GM21717 (cell line): ENCODE measurements around the gene SCARF1.

Source experiments
- ATAC-seq: cut with Tn5 transposase; IDR thresholded peaks from one replicate; pipeline ENCODE4 v1.9.1; 2021; ENCODE audit warnings: mild to moderate bottlenecking, moderate library complexity; ENCODE audit not compliant: unreplicated experiment

SCARF1 gene

DNA sequence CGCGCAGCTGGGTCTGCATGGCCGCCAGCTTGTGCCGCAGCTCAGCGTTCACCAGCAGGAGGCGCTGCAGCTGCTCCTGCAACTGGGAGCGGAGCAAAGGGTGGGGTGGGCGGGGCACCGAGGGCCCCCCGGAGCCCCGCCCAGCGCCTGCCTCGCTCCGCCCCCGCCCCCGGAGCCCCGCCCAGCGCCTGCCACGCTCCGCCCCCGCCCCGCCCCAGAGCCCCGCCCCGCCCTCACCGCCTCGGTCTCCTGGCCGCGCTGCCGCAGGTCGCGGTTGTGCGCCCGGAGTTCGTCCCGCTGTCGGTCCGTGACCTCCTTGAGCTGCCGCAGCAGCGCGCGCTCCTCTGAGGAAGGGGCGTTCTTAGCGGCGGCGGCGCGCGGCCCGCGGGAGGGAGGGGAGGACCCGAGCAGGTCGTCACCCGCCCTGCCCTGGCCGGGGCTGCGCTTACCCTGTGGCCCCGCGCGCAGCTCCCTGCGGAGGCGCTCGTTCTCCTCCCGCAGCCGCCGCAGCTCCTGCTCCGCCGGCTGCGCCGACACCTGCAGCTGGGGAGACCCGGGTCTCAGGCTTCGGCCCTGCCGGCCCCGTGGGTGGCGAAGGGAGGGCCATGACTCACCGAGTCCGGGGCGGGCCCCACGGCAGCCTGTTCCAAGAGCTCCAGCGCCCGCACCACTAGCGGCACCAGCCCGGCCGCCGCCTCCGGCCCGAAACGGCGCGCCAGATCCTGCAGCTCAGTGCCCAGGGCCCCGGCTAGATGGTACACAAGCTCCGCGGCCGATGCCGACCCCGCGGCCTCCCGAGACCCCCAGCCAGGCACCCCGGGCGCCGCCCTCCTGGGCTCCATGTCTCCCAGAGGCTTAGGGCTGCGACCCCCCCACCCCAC is 3.7 kb upstream of the SCARF1 start:
- peak; percentile 48 for ATAC-seq

DNA sequence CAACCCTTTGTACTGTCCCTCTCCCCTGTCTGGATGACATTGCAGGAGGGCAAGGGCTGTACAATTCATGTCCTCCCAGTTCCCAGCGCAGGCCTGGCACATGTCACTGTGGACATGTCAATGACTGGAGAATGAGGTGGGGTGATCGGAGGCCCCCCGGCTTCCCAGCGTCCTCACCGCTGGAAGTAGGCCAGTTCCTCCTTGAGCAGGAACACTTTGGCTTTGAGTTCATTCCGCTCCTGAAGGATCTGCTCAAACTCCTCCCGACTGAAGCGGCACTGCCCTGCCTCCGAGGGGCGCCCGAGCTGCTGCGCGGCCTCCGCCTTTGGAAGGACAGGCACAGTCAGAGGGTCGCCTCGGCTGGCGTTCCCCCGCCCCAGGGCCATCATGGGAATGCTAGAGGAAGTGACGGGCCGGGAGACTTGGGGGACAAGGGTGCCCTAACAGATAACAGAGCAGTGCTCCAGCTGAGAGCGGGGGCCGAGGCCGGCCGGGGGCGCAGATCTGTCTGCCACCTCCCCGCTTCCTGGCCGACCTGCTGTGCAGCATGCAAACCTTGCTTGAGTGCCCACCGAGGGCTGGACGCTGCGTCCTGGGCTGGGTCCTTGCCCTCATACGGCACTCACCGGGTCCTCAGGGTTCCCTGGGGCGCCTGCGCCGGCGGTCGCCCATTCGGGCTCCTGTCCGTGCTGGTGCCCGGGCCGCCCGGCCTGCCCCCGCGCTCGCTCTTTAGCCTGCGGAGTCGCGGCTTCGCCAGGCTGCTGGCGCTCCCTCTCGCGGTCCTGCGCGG is 2.8 kb upstream of the SCARF1 start:
- no peak for ATAC-seq

DNA sequence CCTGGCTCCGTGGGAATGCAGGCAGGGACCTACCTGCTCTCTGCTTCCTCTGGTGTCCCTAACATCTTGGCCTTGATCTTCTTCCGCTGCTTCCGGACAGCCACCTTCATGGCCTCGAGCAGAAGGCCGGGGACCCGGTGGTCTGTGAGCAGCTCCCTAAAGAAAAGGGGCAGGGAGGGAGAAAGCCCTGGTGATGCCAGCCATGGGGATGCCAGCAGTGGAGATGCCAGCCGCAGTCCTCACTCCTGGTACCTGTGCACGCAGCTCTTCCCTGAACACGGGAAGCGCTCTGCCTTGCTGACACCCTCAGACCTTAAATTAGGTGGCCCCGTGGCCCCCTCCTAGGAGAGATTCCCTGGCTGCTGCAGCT is 2.3 kb upstream of the SCARF1 start:
- no peak for ATAC-seq

DNA sequence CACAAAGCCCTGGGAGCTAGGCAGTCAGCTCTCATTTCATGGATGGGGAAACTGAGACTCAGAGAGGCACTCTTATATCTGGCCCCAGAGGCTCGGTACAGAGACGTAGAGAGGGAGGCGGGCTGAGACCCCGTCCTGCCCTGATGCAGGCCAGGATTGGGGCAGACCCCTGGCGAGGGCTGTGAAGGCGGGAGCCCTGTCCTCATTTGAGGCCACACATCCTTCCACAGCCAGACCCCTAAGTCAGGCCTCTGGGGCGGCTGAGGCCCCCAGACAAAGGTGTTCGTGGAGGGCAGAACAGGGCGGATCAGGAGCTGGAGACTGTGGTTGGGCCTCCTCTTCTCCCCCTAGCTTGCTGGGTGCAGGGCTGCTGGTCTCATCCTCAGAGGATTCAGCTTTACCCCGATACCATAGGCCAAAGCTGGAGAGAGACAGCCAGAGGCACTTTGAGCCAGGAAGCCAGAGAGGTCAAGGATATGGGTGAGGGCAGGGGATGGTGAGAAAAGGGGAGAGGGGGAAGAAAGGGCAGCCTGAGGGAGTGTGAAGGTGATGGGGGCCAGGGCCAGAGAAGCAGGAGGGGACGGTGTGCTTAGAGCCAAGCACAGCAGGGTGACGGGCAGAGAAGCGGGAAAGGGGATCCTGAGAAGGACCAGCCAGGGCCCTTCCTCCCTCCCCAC is 805 bp upstream of the SCARF1 start:
- no peak for ATAC-seq

DNA sequence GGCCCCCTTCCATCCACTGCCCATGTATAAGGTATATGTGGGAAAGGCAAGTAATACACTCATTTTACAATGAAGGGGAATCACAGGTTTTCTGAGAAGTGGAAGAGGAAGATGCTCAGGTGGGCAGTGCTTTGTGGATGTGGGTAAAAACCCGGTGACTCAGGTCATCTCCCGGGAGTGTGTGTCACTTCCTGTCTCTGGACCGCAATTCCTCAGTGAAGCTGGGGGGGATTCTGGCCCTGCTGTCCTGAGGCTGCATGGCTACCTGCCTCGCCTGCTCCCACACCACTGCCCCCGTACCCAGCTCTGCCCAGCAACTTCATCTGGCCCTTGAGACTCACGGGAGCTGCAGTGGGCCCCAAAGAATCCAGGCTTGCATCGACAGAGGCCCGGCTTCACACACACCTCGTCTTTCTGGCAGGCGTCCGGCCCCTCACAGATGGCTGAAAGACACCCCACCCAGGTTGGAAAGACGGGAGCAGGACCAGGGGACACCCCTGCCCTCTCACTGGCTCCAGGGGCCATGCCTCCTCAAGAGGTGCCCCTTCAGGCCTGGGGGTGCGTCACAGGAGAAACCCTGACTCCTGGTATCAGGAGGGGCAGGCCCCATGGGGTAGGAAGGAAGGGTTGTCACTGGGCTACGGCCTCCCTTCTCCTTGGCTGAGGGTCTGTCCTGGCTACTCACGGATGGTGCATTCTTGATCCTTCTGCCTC is 882 bp downstream of the SCARF1 start:
- no peak for ATAC-seq

DNA sequence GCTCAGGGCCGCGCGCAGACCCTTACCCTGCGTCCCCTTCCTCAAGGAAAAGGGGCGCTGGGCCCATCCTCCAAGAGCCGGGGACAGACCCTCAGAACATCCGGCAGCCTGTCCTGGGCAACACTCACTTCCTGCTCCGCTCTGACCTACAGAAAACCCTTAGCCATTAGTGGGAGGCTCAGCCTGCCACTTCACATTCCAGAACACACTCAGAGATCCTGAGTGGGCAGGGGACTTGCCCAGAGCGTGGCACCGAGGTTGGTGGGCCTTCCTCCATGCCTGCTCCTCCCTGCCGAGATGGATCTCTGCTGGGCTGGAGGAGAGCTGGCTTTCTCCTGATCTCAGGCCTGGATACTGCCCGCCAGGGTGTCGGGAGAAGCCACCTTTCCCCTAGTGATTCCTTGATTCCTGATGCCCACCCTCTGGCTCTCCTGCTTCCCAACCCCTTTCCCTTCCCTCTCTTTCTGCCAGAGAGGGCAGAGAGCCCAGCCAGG is 1.5 kb downstream of the SCARF1 start:
- ATAC-seq = no peak

DNA sequence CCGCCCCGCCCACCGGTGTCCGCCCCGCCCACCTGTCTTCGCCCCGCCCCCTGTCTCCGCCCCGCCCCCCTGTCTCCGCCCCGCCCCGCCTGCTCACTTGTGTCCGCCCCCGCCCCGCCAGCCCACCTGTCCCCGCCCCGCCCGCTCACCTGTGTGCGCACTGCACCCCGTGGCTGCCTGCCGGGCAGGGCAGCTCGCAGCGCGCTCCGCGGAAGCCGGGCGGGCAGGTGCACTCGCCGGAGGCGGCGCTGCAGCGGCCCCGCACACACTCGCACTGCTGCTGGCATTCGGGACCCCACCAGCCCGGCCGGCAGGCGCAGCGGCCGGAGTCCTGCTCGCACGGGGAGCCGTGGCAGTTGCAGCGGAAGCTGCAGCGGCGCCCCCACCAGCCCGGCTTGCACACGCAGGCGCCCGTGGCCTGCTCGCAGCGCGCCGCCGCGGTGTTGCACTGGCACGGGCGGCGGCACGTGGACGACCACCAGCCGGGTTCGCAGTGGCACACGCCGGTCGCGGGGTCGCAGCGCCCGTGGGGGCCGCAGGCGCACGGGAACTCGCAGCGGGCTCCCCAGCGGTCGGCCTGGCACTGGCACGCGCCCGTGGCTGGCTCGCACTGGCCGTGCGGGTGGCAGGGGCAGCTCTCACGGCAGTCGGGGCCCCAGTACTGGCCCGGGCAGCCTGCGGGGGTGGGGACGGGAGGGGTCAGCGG is 2.1 kb downstream of the SCARF1 start:
- ATAC-seq = no peak

DNA sequence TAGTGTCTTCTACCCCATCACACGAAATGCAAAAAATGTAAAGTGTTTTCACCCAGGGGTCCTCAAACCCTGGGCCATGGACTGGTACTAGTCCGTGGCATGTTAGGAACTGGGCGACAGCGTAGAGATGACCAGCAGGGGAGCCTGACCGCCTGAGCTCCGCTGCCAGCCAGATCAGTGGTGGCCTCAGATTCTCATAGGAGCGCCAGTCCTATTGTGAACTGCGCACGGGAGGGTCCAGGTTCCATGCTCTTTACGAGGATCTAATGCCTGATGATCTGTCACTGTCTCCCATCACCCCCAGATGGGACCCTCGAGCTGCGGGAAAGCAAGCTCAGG is 4.5 kb downstream of the SCARF1 start:
- ATAC-seq = no peak

DNA sequence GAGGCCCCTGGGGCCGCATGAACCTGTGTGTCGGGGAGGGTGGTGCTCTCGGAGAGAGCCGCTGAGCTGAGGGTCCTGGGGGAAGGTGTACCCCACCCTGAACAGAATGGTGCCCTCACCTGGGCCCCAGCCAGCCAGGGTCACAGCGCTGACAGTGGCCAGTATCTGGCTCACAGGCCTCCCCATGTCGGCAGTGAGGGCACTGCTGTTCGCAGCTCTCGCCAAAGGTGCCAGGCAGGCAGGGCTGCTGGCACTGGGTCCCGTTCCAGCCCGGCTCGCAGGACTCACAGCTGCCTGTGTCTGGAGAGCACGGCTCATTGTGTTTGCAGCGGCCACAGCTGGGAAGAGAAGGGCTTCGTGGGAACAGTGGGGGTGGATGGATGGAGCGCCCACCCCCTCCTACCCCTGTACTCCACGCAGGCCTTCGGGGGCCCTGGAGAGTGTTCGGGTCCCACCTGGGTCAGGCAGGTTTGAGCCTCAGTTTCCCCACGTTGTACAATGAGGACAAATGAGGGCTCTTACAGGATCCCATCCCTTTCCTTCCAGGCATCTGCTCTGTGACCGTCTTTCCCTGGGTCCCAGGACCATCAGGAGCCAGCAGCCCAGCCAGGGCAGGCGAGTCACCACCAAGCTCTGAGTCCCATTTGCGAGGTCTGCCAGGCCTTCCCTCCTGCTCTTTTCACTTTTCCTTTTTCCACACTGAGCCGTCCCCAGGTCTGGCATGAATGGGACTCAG is 5.0 kb downstream of the SCARF1 start:
- no peak for ATAC-seq

DNA sequence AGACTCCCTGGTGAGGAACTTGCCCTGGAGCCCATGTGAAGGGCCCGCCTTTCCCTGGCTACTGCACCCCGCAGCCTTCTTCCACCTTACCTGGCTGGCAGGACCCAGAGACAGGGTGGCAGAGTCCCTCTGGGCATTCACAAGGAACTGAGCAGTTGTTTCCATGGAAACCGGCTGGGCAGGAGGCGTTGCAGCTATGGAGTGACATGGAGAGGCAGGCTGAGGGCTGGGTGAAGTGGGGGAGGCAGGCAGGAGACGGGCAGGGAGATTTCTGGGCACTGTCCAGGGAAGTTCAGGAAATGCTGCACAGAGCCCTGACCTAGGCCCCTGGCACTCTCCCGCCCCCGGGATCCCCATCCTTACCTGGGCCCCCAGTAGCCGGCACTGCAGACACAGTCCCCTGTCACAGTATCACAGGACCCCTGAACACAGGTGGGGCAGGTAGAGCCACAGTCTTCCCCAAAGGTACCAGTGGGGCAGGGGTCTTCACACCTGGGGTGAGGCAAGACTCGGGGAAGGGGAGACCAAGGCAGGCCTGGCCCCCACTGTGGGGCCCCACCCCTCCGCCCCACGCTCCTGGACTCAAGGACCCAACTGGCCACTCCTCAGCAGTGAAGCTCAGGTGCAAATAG is 5.9 kb downstream of the SCARF1 start:
- no peak for ATAC-seq

DNA sequence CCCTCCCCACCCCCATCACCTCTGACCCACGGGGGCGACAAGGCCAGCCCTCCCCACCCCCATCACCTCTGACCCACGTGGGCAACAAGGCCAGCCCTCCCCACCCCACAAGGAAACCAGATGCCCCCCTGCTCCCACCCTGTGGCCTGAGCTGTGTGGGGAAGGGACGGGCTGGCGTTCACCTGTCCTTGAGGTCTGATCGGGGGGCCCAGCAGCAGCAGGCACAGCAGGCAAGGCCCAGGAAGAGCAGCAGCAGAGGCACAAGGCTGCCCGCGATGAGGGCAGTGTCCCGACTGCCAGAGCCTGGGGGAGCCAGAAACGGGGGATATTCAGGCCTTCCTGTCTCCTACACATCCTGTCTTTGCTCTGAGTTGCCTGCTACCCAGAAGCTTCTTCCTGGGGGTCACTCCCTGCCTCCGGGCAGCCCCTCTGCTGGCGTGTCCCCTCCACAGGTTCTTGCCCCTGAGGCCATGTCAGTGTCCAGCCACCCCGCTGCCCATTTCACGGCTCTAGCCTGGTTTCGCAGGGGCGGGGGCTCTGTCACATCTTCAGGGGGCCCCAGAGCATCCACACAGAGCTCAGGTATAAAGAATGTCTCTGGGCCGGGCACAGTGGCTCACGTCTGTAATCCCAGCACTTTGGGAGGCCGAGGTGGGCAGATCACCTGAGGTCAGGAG is 6.8 kb downstream of the SCARF1 start:
- ATAC-seq = no peak

DNA sequence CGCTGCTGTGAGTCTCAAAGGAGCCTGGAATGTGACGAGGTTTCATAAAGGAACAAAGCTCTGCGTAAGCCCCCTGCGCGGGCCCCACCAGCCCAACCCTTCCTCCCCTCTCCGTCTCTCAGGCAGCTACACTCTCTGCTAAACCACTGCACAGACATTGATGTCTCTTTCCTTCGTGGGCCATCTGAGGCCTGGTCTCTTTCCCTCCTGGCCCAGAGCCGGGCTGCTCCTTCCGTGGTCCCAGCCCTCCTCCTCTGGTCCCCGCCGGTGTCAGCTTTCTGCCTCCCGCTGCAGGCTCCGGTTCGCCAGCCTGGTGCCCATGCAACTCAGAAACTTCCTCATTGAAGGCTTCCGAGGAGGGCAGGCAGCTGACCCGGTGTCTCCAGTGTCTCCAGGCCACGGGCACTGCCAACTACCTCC is 7.4 kb downstream of the SCARF1 start:
- ATAC-seq = no peak

DNA sequence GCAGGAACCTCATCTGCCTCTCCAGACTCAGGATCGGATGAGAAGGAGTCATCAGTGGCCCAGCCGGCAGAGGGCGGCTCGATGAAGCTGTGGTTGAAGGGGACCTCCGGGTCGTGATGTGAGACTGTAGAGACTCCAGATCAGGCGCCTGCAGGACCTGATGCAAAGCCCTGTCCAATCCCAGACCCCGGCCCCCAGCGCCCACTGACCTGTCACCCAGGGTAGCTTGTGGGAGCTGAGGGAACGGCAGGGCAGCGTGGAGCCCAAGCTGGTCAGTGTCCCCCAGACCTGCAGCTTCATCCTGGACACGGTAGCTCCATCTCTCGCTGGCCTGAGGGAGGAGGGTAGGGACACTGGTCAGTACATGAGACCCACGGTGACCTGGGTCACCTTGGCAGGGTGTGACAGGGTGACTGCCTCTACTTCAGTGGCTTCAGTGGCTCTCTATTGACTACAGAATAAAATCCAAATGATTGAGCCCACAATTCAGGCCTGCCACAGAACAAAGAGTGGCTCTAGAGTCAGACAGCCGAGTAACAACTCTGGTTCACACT is 8.7 kb downstream of the SCARF1 start:
- no peak for ATAC-seq

DNA sequence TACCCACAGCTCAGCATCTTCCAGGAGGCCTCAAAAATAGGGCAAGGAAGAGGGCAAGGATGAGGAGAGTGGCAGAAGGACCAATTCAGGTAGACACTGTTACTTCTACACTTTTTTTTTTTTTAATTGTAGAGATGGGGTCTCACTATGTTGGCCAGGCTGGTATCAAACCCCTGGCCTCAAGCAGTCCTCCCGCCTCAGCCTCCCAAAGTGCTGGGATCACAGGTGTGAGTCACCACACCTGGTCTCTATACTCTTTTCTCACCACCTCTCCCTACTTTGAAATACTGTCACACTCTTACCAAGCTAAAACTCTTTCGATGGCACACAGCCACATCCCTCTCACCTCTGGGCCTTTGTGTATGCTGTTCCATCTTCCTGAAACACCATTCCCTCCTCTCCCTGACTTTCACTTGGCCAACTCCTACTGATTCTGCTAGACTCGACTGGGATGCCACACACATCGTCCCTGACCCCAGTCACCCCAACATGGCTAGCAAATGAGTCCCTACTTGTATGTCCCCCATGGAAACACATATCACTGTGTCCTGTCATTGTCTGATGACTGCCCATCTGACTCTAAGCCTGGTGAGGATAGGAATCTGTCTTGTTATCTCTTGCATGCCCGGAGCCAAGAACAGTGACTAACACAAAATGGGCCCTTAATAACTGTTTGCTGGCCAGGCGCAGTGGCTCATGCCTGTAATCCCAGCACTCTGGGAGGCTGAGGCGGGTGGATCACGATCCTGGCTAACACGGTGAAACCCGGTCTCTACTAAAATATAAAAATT is 9.7 kb downstream of the SCARF1 start:
- no peak for ATAC-seq

DNA sequence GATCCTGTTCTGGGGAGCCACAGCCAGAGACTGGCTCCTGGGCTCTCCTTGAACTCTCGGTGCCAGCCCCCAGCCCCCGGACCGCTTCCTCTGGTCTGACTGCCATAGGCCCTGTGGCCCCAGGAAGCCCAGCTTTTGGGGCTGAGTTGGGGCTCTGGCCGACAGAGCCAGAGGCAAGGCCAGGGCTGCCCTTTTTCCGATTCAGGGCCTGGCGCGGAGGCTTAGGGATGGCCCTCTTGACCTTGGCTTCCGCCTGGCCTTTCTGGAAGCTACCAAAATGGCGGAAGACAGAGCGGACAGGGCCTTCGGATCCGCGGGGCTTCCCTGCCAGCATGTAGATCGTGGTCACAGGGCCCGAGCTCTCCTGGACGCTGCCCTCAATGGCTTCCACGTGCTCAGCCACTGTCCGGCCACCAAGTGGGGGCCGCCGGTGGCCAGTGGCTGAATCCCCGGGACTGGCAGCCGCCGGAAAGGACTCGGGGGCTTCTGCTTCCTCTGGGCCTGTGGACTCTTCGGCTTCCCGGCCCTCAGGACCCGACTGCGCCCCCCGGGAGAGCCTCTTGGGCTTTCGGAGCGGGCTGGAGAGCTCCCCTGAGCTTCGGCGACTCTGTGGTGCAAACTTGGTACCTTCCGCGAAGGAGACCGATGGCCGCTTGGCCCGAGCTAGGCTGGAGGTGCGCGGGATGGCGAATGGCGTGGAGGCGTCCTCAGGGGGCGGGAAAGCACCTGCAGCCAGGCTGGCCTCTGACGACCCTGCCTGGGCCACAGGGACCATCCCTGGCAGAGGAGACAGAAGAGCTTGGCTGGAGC is 10.5 kb downstream of the SCARF1 start:
- no peak for ATAC-seq

DNA sequence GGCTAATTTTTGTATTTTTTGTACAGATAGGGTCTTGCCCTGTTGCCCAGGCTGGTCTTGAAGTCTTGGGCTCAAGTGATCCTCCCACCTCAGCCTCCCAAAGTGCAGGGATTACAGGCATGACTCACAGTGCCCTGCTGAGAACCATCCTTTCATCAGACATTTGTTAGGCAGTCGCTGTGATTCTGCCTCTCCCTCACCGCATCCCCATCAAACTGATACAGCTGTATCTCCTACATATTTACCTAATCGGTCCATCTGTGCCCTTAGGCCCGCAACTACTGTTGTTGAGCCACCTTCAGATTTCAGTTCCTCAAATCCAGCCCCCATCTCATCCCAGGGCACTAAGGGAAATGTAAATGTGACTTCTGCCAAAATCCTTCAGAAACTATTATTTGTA is 14.9 kb downstream of the SCARF1 start:
- no peak for ATAC-seq
